GM19328 (cell line): Measurements from ENCODE around the gene TBC1D1.
"Not testable (repeated sequence)": the region's sequence is repeated elsewhere in the genome, so short reads cannot be mapped to it uniquely, and the experiment has no call there.

Experiments used
- ATAC-seq: cut with Tn5 transposase; IDR thresholded peaks from one replicate; pipeline ENCODE4 v1.9.1; 2021; ENCODE audit warnings: mild to moderate bottlenecking, moderate library complexity; ENCODE audit not compliant: unreplicated experiment

Gene TBC1D1

DNA sequence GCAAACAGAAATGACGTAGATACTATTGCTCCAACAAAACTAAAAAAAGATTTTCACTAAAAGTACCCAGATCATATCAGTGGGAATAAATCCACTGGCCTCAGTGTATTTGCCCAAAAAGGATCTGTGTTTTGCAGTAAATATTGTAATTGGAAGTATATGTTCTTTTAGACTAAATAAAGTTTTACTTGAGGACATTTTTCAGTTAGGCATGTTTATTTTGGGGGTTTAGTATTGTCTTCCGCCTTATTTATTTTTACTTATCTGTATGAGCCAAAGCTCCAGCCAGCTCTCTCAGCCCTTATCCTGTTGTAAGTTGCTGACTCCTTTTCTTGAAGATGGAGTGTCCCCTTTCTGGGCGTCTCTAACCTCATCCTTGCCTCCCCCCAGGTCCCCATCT lies 119.1 kb downstream of the TBC1D1 start:
- ATAC-seq: no peak

DNA sequence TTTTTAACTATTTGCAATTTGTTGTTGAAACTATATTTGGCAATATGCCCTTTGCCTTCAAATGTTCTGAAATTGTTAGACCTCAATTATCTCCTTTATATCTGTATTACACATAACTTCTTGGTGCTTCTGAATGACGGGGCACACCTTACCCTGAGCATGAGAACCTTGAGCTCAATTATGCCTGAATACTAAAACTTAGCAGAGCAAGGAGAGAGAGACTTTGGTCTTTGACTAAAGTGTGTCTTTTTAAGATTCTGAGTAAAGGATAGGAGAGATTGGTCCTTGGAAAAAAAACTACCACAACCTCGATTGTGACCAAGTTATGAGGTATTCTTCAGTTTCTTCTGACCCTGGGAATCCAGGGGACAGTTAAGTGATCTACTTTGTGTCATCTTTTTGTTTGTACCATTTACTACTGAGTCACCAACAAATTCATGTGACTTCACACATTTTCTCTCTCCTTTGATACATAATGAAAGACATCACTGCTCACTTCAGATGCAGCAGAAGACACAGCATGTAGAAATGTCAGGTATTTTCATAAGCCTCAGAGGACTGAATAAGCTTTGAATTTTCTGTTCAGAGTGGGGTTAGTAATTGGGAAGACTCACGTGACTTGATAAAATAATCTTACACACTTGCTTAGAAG lies 120.8 kb downstream of the TBC1D1 start:
- ATAC-seq: no peak

DNA sequence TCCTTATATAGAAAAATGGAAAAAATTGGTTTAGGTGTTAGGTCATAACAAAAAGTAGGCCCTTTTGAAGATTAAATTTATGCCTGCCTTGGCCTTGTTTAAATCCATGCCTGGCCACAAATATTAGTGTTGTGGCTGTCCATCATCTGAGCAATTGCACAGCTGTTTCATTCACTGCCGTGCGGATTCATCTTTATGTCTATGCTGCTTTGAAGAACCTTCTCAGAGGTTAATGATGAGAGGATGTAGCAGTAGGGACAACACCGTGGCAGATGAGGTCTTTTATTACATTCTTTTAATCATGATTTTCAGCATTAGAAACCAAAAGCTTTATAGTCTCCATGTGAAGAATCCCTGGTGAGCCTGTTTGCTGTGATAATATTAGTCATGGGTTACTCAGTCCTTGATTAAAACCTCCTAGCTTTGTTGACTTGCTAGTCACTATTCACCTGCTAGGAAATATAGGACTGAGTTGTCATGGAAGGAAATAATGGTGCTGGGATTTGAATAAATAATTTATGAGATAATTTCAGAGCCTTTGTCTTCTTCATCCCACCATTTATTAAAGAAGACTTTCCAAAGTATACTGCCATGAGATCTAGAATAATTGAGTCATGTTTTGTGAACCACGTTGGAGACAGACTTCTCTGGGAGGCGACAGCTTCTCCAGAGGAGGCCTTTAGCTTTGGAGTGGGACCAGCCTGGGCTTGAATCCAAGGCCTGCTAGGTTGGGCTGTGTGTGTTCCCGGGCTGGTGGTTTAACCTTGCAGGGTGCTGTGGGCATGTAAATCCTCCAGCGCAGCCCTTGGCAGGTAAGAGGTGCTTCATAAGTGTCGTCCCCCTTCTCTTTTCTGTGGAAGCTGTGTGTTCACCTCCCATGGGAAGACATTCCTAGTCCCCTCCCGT lies 122.8 kb downstream of the TBC1D1 start:
- no peak for ATAC-seq

DNA sequence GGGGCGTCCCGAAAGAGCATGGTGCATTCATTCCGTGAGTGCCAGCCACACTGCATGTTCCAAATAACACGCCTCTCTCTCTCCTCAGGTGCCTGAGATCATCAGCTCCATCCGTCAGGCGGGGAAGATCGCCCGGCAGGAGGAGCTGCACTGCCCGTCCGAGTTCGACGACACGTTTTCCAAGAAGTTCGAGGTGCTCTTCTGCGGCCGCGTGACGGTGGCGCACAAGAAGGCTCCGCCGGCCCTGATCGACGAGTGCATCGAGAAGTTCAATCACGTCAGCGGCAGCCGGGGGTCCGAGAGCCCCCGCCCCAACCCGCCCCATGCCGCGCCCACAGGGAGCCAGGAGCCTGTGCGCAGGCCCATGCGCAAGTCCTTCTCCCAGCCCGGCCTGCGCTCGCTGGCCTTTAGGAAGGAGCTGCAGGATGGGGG lies 123.6 kb downstream of the TBC1D1 start:
- ATAC-seq: no peak

DNA sequence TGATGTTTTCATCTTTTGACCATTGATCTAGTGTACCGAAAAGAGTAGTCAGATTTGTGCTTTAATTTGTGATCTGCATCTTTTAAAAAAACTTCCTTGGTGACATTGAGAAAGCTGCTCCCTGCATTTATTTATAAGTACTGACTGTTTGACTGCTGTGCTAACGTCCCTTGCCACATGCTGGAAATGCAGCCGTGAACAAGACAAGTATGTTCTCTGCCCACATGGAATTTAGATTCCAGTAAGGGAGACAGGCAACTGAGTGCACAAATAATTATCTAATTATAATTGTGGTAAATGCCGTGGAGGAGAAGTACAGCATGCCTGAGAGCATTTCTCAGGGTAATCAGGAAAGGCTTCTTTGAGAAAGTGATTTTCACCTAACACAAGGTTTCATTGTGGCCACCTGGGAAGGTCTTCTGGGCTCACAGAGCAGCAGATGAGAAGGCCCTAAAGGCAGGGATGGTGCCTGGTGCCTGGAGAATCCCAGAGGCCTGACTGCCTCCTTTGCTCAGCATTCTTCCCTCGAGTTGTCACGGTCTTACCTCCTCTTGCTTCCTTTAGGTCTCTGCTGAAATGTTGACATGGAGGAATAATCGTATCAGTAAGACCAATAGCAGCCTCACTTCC lies 125.1 kb downstream of the TBC1D1 start:
- ATAC-seq: no peak

DNA sequence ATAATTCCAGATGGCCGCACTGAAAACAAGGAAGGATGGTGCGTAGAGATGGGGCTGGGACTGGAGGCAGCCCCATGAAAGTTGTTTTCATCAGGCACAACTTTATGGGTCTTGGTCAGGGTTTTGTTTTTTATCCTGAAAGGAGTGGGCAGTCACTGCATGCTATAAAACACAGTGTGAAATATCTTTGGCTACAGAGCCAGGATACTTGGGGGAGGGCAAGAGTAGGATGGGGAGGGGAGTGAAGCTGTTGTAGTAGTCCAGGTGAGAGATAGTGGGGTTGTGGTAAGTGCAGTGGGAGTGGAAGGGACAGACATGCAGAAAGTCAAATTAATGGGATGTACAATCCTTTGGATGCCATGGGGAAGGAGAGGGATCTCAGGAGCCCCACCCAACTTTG lies 125.8 kb downstream of the TBC1D1 start:
- ATAC-seq: no peak

DNA sequence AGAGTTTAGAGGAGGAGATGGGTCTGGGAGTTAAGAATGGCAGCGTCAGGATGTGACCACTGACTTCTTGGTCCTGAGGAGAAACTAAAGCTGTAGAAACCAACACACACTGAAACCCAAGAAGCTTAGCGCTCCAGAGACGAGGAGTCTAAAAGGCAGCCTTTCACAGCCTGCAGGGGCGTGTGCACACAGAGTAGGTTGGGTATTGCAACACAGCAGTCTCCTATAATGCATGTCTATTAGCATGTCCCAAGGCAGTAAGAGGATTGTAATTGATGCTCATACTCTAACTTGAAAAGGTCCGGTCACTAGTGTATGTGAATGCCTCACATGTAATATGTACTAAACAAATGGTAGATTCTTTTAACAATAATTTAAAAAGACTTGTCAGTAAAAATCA lies 126.7 kb downstream of the TBC1D1 start:
- no peak for ATAC-seq

DNA sequence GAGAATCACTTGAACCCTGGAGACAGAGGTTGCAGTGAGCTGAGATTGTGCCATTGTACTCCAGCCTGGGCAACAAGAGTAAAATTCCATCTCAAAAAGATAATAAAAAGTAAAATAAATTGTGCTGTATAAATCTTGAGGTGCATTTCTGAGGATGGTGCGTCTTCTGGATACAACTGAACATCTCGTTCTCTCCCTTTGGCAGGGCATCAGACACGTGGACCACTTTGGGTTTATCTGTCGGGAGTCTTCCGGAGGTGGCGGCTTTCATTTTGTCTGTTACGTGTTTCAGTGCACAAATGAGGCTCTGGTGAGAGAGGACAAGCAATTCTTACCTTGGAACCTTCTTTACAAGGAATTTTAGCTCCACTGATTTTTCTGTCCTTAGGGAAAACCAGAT lies 129.5 kb downstream of the TBC1D1 start:
- no peak for ATAC-seq

DNA sequence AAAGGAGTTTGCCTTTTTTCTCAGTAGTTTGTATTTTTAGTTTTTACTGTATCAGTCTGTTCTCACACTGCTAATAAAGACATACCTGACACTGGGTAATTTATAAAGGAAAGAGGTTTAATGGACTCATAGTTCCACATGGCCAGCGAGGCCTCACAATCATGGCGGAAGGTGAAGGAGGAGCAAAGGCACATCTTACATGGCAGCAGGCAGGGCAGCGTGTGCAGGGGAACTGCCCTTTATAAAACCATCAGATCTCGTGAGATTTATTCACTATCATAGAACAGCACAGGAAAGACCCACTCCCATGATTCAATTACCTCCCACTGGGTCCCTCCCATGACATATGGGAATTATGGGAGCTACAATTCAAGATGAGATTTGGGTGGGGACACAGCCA lies 130.1 kb downstream of the TBC1D1 start:
- ATAC-seq: not testable (repeated sequence)

DNA sequence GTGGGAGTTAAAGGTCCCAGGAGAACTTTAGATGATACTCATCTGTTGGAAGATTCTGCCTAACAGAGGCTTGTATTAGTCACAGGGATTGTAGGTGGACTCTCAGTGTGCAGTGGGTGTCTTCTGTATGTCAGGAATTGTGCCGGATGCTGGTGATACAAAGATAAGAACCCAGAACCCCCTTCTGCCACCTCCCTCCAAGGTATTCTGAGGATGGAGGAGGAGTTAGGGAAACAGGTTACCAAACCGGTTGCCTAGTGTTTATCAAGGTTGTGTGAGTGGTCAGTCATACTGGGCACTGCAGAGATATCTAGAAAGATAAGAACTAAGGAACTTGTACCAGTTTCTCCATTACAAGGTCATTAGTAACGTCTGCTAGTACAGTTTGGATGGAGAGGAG lies 130.9 kb downstream of the TBC1D1 start:
- ATAC-seq: no peak

DNA sequence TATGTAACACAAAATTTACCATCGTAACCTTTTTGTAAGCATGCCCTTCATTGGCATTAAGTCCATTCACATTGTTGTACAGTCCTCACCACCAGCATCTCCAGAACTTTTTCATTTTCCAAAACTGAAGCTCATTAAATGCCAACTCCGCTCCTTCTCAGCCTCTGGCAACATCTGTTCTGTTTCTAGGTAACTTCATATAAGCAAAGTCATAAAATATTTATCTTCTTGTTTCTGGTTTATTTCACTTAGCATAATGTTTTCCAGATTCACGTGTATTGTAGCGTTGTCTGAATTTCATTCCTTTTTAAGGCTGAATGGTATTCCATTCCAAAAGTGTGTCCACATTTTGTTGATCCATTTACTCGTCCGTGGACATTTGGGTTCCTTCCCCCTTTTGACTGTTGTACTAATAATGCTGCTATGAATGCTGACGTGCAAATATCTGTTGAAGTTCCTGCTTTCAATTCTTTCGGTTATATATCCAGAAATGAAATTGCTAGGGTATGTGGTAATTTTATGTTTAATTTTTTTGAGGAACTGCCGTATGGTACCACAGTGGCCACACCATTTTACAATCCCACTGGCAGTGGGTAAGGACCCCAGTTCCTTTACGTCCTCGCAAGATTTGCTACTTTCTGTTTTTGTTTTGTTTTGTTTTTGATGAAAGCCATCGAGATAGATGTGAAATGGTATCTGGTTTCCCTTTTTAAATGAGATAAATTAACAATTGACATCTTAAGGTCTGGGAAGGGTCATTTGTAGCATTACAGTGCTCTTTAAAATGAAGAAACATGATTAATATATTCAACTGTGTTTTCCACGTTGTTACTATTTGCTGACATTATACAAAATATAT lies 132.7 kb downstream of the TBC1D1 start:
- ATAC-seq: no peak

DNA sequence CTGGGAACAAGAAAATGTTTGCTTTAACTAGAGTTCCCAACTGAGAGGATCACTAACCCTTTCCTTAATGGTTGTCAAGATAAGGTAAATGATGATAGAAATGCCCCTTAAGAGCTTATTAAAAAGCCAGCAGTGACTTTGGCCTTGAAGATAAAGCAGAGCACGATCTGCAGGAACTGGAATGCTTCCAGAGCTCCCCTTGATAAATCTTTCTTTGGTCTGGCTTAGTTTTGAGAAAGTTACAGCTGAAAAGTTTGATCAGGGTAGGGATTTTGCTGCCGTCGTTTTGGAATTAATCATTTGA lies 133.3 kb downstream of the TBC1D1 start:
- ATAC-seq: no peak

DNA sequence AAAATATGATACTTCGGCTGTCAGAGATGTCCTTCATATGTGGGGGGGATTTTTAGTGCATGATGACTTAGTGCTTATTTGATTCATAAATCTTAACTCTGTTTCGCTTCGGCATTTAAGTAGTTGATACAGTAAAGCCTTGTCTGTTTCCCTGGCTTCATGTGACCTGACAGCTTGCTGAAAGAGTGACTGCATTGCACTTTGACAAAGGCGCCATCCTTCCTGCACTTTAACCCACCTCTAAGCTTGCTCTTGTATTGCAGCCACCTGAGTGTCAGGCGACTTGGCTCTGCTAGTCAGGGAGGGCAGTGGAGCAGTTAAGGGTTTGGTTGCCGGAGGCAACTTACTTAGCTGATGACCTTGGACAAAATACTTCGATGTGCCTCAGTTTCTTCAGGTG lies 134.8 kb downstream of the TBC1D1 start:
- ATAC-seq: no peak

DNA sequence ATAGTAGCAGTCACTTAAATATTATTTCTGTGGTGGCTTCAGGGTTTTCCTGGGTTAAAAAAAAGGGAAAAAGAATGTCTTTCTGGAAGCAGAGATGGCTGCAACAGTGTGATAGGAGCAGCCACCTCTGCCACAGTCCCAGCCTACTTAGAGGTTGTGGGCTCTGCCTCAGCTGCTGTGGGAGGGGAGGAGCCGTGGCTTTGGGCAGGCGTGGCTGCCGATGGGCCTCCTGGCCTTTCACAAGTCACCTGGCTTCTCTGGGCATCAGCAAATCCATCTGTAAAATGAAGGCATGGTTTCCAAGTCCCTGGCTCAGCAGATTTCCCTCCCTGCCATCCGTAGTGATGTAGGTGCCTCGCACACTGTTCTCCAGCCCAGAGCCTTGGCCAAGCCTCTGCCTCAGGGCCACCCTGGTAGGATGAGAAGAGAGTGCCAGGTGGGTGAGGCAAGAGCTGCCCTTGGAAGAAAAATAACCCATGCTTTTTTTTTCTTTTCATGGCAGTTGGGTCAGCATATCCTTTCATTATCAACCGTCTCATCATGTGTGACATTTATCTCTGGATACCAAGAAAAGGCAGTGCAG lies 135.4 kb downstream of the TBC1D1 start:
- no peak for ATAC-seq

DNA sequence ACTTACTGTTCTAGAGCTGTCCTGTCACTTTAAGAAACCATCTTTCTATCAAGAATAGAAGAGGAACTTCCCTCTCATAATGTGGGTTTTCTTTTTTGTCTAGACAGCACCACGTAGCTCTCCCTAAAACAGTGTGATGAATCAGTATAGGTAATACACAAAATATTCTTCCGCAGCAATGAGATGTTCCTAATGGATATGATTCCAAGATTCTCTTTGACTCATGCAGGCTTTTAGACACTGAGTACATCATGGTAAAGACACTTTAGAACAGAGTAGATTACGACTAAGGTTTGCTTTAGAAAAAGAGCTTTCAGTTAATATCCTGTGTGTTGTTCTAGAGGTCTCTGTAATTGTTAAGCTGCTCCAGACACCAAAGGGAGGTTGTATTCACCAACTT lies 139.1 kb downstream of the TBC1D1 start:
- ATAC-seq: no peak

DNA sequence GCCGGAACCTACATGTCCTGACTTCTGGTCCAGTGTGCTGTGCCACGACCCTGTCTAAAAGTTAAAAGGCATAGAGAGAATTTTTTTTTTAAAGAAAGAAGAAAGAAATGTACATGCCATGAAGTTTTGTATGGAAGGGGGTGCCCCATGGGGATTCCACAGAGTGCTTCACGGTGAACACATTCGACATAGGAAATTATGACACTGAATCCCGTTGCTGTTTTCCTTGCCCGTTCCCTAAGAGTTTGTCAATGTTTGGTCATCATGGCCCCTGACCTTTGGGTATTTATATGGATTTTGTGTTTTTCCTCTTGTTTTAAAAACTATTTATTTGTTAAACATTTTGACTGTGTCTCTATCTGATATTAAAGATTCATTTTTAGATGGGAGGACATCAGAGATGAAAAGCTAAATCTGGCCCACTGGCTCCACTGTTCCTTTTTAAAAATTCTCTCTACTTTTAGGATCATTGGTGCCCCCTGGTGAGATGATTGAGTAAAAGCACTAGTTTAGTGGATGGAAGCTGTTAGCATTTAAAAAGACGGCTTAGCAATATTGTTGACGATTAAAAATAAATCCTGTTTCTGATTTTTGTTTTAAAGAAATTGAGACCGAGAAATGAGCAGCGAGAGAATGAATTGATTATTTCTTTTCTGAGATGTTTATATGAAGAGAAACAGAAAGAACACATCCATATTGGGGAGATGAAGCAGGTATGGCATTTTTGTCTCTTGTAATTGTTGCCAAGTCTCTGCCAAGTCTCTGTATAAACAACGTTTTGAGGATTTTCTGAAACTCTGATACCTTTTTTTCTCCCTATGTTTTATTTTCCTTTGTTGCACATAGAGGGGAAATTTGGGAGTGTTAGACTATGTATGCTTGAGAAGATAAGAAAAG lies 144.3 kb downstream of the TBC1D1 start:
- ATAC-seq: no peak

DNA sequence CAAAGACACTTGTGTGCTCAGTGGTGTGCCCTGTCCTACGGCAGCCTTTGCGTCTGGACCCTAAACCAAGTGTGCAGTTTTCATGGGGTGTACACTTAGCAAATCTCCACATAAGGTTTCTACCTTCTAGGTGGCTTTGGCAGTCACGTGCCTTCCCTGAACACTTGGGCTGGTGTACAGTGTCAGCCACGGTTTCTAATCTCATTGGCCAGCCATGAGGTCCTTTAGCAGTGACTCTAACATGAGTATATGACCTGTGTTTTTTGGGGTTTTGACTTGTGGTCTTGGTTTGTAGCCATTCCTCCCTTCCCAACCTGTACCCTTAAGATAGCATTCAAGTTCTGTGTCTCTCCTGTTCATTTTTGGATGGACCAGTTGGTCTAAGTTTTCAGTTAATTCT lies 145.7 kb downstream of the TBC1D1 start:
- ATAC-seq: no peak

DNA sequence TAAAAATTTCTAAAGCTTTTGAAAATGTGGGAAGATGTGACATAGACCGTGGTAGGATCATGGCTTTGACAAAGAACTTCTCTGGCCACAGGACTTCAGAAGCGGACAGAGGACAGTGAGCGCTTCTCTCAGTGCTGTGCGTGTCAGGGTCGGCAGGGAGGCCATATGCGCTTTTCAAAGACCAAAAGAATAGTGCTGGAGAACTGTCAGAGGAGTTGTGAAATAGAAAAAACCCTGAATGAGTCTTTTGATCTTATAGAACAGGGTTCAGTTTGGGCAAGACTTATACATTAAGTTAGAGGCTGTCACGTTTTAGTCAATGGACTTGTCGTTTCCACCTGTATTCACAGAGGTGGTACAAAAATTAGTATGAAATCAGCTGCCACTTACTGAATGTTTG lies 146.7 kb downstream of the TBC1D1 start:
- ATAC-seq: no peak

DNA sequence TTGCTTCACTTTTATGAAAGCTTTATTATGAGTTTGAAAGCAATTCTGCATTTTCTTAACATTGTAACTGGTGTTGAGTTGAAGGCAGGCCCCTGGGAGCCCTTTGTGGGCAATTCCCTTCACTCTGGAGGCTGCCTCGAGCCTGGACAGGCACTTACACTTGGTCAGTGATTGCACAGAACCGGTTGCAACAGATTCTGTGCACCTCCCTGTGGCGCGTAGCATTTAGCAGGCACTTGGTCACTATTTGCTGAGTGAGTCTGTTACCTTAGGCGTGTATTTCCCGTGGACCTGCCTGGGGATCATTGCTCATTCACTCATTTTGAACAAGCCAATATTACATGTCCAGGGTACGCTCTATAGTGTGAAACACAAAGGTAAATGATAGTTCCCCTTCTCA lies 149.7 kb downstream of the TBC1D1 start:
- no peak for ATAC-seq

DNA sequence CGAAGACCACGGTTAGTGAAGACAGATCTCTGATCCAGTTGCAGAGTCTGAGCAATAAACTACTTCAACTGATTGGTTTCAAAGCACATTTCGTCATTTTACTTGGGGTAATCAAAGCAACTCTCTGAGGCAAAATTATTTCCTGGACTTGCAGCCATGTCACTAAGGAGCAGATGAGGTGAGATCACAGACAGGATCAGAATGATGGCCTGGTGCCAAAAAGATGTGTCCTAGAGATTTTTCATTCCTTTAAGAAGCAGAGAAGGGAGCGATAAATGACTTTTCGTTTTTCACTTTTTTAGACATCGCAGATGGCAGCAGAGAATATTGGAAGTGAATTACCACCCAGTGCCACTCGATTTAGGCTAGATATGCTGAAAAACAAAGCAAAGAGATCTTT lies 153.2 kb downstream of the TBC1D1 start:
- no peak for ATAC-seq
